ENCODE measurements around the gene ARL15. TPM values are rescaled to one million over a fixed set of nuclear protein-coding genes. Genes with fewer than 3 reads are reported as not detected.

Gene ARL15
- total and polyA plus RNA-seq, 4 donors, result 5.7 to 66.2 (median 14.9) TPM

DNA sequence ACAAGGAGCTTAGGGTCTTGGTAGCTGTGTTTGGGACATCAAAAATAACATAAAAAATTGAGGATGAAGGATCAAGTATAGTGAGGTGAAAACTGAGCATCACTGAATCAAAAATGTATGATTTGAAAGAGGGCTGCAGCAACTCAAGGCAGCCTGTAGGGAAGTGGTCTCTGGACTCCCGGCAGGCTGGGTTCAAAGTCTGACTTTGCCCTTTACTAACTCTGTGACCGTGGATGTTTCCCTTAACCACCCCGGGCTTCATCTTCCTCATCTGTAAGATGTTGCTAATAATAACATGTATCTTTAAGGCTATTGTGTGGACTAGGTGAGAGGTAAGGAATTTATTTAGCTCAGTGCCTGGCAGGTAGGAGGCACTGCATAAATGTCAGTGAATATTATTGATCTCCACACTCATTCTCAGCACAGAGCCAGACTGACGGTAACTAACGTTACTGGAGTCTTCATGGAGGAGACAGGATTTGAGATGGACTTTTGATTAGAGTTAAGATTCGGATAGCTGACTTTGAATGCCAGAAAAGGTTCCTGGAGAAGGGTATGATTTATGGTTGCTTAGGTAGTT lies 382.6 kb downstream of the ARL15 start:
- WGBS, 2 donors, result 95 to 96% methylated on average over 6 of the region's 6 CpGs
- TF ChIP-seq CTCF (IDR thresholded peaks at IDR 0.05; ENCODE audit: control extremely low read depth, extremely low read depth), result no peak
- H3K9ac ChIP-seq (ENCODE audit: insufficient read depth in 1 of 2, low read length in 2 of 2), result no peak overlapping the region
- ATAC-seq (ENCODE audit: insufficient read depth, low FRiP score) (no peak), DNase-seq (no peak)
- no peak overlapping the region for H3K27ac ChIP-seq (ENCODE audit: low read depth in 1 of 2, low read length in 1 of 2)
- peaks cover 0 to 11% (median 0%) of the 10 kb centered on the region in 5 donors for H3K4me1 ChIP-seq (ENCODE audit: control insufficient read depth in 5 of 5, insufficient read depth in 5 of 5, low read length in 5 of 5)
- H3K36me3 ChIP-seq (ENCODE audit: control insufficient read depth in 4 of 4, insufficient read depth in 4 of 4, low read length in 4 of 4), result no peaks in the 10 kb centered on the region
- H3K27me3 ChIP-seq (ENCODE audit: control insufficient read depth in 3 of 3, insufficient read depth in 3 of 3, low read length in 2 of 3), result no peaks in the 10 kb centered on the region
- no peak overlapping the region for H3K4me3 ChIP-seq
- H3K9me3 ChIP-seq (ENCODE audit: control insufficient read depth in 4 of 4, insufficient read depth in 3 of 4, low read length in 3 of 4), result no peaks in the 10 kb centered on the region

GRCh38 chr5:53926026-53926425 lies 384.3 kb downstream of the ARL15 start:
- WGBS, 2 donors, result 98% methylated on average over 4 of the region's 4 CpGs
- no peak overlapping the region for H3K9ac ChIP-seq (ENCODE audit: insufficient read depth in 1 of 2, low read length in 2 of 2)
- H3K27ac ChIP-seq (ENCODE audit: low read depth in 1 of 2, low read length in 1 of 2), result no peak overlapping the region
- no peaks in the 10 kb centered on the region for H3K36me3 ChIP-seq (ENCODE audit: control insufficient read depth in 4 of 4, insufficient read depth in 4 of 4, low read length in 4 of 4)
- no peak overlapping the region for H3K4me3 ChIP-seq
- DNase-seq (no peak), ATAC-seq (ENCODE audit: insufficient read depth, low FRiP score) (no peak)
- H3K4me1 ChIP-seq (ENCODE audit: control insufficient read depth in 5 of 5, insufficient read depth in 5 of 5, low read length in 5 of 5), result peaks cover 0 to 3% (median 0%) of the 10 kb centered on the region in 5 donors
- TF ChIP-seq CTCF (IDR thresholded peaks at IDR 0.05; ENCODE audit: control extremely low read depth, extremely low read depth), result no peak
- H3K27me3 ChIP-seq (ENCODE audit: control insufficient read depth in 3 of 3, insufficient read depth in 3 of 3, low read length in 2 of 3), result no peaks in the 10 kb centered on the region
- no peaks in the 10 kb centered on the region for H3K9me3 ChIP-seq (ENCODE audit: control insufficient read depth in 4 of 4, insufficient read depth in 3 of 4, low read length in 3 of 4)

GRCh38 chr5:53924392-53924791 lies 386.0 kb downstream of the ARL15 start:
- DNase-seq (peak in 1 of 3 donors; percentile 13), ATAC-seq (ENCODE audit: insufficient read depth, low FRiP score) (no peak)
- peaks cover 0 to 3% (median 0%) of the 10 kb centered on the region in 5 donors for H3K4me1 ChIP-seq (ENCODE audit: control insufficient read depth in 5 of 5, insufficient read depth in 5 of 5, low read length in 5 of 5)
- no peaks in the 10 kb centered on the region for H3K36me3 ChIP-seq (ENCODE audit: control insufficient read depth in 4 of 4, insufficient read depth in 4 of 4, low read length in 4 of 4)
- H3K9me3 ChIP-seq (ENCODE audit: control insufficient read depth in 4 of 4, insufficient read depth in 3 of 4, low read length in 3 of 4), result no peaks in the 10 kb centered on the region
- no peak overlapping the region for H3K9ac ChIP-seq (ENCODE audit: insufficient read depth in 1 of 2, low read length in 2 of 2)
- no peak overlapping the region for H3K27ac ChIP-seq (ENCODE audit: low read depth in 1 of 2, low read length in 1 of 2)
- H3K4me3 ChIP-seq, result no peak overlapping the region
- no peaks in the 10 kb centered on the region for H3K27me3 ChIP-seq (ENCODE audit: control insufficient read depth in 3 of 3, insufficient read depth in 3 of 3, low read length in 2 of 3)
- no peak for TF ChIP-seq CTCF (IDR thresholded peaks at IDR 0.05; ENCODE audit: control extremely low read depth, extremely low read depth)
- WGBS, 2 donors, result 75 to 89% methylated on average over 2 of the region's 2 CpGs

DNA sequence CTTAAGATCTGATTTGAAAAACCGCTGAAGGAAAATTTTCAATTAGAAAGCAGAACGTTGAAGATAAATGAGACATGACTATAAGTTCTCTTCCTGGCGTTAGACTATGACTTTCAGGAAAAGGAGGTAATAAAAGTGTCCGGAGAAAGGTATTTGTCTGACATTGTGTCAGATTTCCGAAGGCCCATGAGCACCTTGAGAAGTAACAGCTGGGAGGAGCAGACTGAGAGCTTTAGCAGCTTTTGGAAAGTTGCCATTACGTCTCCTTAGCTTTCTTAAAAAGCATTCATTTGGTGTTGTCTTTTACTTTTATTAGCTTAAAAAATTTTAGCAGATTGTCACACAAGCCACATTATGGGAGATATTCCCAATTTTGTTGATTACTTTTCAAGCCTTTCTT lies 386.4 kb downstream of the ARL15 start:
- Histone ChIP-seq H3K36me3 (ENCODE audit: control insufficient read depth in 4 of 4, insufficient read depth in 4 of 4, low read length in 4 of 4) (no peaks in the 10 kb centered on the region), H3K9me3 (ENCODE audit: control insufficient read depth in 4 of 4, insufficient read depth in 3 of 4, low read length in 3 of 4) (no peaks in the 10 kb centered on the region), H3K27me3 (ENCODE audit: control insufficient read depth in 3 of 3, insufficient read depth in 3 of 3, low read length in 2 of 3) (no peaks in the 10 kb centered on the region), H3K27ac (ENCODE audit: low read depth in 1 of 2, low read length in 1 of 2) (no peak overlapping the region), H3K9ac (ENCODE audit: insufficient read depth in 1 of 2, low read length in 2 of 2) (no peak overlapping the region), H3K4me3 (no peak overlapping the region), H3K4me1 (ENCODE audit: control insufficient read depth in 5 of 5, insufficient read depth in 5 of 5, low read length in 5 of 5) (no peaks in the 10 kb centered on the region)
- ATAC-seq (ENCODE audit: insufficient read depth, low FRiP score) (no peak), DNase-seq (peak in 1 of 3 donors; percentile 29)
- WGBS, 2 donors, result 74 to 80% methylated on average over 6 of the region's 6 CpGs
- TF ChIP-seq CTCF (IDR thresholded peaks at IDR 0.05; ENCODE audit: control extremely low read depth, extremely low read depth), result no peak

All from lung (tissue), 12 donors.